RWPE1 (cell line): ENCODE results near the gene CPT2.
"Not testable (repeated sequence)": the region's sequence is repeated elsewhere in the genome, so short reads cannot be mapped to it uniquely, and the experiment has no call there.

Experiments used
- CTCF ChIA-PET: fragments of 350-600 bp; sonication (Branson Sonifier 250); formaldehyde crosslinking; extraction: SDS; loops from one replicate; lab custom pipeline; 2021; lab: Yijun Ruan, JAX
- POLR2A ChIA-PET: fragments of 400-600 bp; formaldehyde crosslinking; extraction: SDS; loops from one replicate; lab custom pipeline; 2020; ENCODE audit warnings: antibody characterized with exemption; ENCODE audit not compliant: low non-redundant PET; lab: Yijun Ruan, JAX
- DNase-seq: peaks from one replicate; pipeline ENCODE4 v3.0.0; 2012; ENCODE audit warnings: low spot score
- H3K27ac ChIP-seq: fragments of 450-650 bp; 2 replicates; pipeline ENCODE4 v1.5.1; 2017
- TF ChIP-seq, protein P1 (sequence below): fragments of 450-650 bp; conservative IDR thresholded peaks from 2 replicates; pipeline ENCODE4 v1.5.1; 2017; ENCODE audit warnings: low read depth, mild to moderate bottlenecking

CPT2 gene

GRCh38 chr1:53195246-53196016, 1.2 kb upstream of the CPT2 start:
- H3K27ac ChIP-seq = no peak overlapping the region
- POLR2A ChIA-PET = no interaction called here
- TF ChIP-seq, protein P1, sequence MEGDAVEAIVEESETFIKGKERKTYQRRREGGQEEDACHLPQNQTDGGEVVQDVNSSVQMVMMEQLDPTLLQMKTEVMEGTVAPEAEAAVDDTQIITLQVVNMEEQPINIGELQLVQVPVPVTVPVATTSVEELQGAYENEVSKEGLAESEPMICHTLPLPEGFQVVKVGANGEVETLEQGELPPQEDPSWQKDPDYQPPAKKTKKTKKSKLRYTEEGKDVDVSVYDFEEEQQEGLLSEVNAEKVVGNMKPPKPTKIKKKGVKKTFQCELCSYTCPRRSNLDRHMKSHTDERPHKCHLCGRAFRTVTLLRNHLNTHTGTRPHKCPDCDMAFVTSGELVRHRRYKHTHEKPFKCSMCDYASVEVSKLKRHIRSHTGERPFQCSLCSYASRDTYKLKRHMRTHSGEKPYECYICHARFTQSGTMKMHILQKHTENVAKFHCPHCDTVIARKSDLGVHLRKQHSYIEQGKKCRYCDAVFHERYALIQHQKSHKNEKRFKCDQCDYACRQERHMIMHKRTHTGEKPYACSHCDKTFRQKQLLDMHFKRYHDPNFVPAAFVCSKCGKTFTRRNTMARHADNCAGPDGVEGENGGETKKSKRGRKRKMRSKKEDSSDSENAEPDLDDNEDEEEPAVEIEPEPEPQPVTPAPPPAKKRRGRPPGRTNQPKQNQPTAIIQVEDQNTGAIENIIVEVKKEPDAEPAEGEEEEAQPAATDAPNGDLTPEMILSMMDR = no peak
- CTCF ChIA-PET = interaction anchor here (1.0 kb wide), 1 partner anchor 9 kb away, joined by 5 read pairs; no protein-coding TSS in a partner anchor
- no peak for DNase-seq

GRCh38 chr1:53196017-53196484, 573 bp upstream of the CPT2 start:
- ChIA-PET POLR2A (no interaction called here), CTCF (interaction anchor here (1.0 kb wide), 2 partner anchors 9 to 10 kb away, joined by 4 to 5 read pairs; no protein-coding TSS in a partner anchor)
- H3K27ac ChIP-seq = peak overlapping the region; percentile 85
- no peak for DNase-seq
- TF ChIP-seq, protein P1 = no peak

GRCh38 chr1:53197291-53198200, 922 bp downstream of the CPT2 start:
- CTCF ChIA-PET = interaction anchor here (0.6 to 0.7 kb wide), 2 partner anchors 49 to 686 kb away, joined by 3 to 4 read pairs; no protein-coding TSS in a partner anchor
- no peak for DNase-seq
- TF ChIP-seq, protein P1 = no peak
- POLR2A ChIA-PET = no interaction called here
- peak overlapping the region; percentile 85 for H3K27ac ChIP-seq

GRCh38 chr1:53198241-53198651, 1.6 kb downstream of the CPT2 start:
- ChIA-PET CTCF (interaction anchor here (0.6 to 0.7 kb wide), 2 partner anchors 49 to 687 kb away, joined by 3 to 4 read pairs; no protein-coding TSS in a partner anchor), POLR2A (no interaction called here)
- no peak for DNase-seq
- peak overlapping the region; percentile 85 for H3K27ac ChIP-seq
- TF ChIP-seq, protein P1 = no peak

- POLR2A ChIA-PET = no interaction called here
- TF ChIP-seq, protein P1 = no peak
- no peak overlapping the region for H3K27ac ChIP-seq
- CTCF ChIA-PET = interaction anchor here (0.8 to 1.2 kb wide), 2 partner anchors 12 to 120 kb away, joined by 3 to 4 read pairs; no protein-coding TSS in a partner anchor
- DNase-seq = no peak
Observed at GRCh38 chr1:53203466-53203865, 6.8 kb downstream of the CPT2 start.

DNA sequence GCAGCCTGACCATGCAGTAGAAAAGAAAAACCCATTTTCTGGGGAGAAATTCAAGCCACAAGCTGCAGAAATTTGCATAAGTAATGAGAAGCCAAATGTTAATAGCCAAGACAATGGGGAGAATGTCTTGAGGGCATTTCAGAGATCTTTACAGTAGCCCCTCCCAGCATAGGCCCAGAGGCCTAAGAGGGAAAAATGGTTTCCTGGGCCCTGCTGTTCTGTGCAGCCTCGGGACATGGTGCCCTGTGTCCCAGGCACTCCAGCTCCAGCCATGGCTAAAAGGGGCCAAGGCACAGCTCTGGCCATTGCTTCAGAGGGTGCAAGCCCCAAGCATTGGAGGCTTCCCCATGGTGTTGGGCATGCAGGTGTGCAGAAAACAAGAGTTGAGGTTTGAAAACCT, 8.9 kb downstream of the CPT2 start:
- CTCF ChIA-PET, H3K27ac ChIP-seq, DNase-seq, POLR2A ChIA-PET: not testable (repeated sequence)

DNA sequence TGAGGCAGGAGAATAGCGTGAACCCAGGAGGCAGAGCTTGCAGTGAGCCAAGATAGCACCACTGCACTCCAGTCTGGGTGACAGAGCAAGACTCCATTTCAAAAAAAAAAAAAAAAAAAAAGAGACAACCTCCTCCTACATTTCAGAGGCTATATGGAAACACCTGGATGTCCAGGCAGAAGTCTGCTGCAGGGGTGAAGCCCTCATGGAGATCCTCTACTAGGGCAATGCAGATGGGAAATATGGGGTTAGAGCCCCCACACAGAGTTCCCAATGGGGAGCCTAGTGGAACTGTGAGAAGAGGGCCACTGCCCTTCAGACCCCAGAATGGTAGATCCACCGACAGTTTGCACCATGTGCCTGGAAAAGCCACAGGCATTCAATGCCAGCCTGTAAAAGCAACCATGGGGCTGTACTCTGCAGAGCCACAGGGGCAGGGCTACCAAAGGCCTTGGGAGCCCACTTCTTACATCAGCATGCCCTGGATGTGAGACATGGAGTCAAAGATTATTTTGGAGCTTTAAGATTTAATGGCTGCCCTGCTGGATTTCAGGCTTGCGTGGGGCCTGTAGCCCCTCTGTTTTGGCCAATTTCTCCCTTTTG, 9.6 kb downstream of the CPT2 start:
- H3K27ac ChIP-seq, DNase-seq, CTCF ChIA-PET, POLR2A ChIA-PET: not testable (repeated sequence)
